ENCODE data around the gene SOS2. TPM values are rescaled to one million over a fixed set of nuclear protein-coding genes. Genes with fewer than 3 reads are reported as not detected.
"Not testable (repeated sequence)": the region's sequence is repeated elsewhere in the genome, so short reads cannot be mapped to it uniquely, and the experiment has no call there.

SOS2 gene
- total RNA-seq, 1 experiment from 2014 or later: 14.9 TPM

GRCh38 chr14:50173891-50174290, 57.5 kb downstream of the SOS2 start:
- DNase-seq: no peak
- TF ChIP-seq CTCF (conservative IDR thresholded peaks at IDR 0.05) (no peak), EZH2 (IDR thresholded peaks at IDR 0.05; ENCODE audit: low read depth) (no peak)
- H3K9me2 ChIP-seq (ENCODE audit: insufficient read depth): no peaks in the 10 kb centered on the region
- BruUV-seq (replicated peaks): no TSS peak
- ChIA-PET POLR2A (ENCODE audit: unreplicated experiment) (no interaction called here), CTCF (no interaction called here)
- no peak overlapping the region for H2AFZ ChIP-seq
- H3K27me3 ChIP-seq (ENCODE audit: insufficient read depth, low read depth): no peaks in the 10 kb centered on the region
- no peaks in the 10 kb centered on the region for H3K4me1 ChIP-seq (replicated peaks; ENCODE audit: insufficient read depth)
- no peaks in the 10 kb centered on the region for H3K79me2 ChIP-seq (ENCODE audit: low read depth)
- H4K20me1 ChIP-seq (ENCODE audit: insufficient read depth): no peaks in the 10 kb centered on the region
- no peak overlapping the region for H3K27ac ChIP-seq
- no peak overlapping the region for H3K4me2 ChIP-seq
- H3K4me3 ChIP-seq: no peak overlapping the region
- intact Hi-C loops (cut with micrococcal nuclease; ENCODE audit: unreplicated experiment): no loop called here
- H3K9me3 ChIP-seq (ENCODE audit: insufficient read depth, low read depth): no peaks in the 10 kb centered on the region
- no peaks in the 10 kb centered on the region for H3K36me3 ChIP-seq (ENCODE audit: low read depth)
- H3F3A ChIP-seq (ENCODE audit: insufficient read depth, low read depth): no peaks in the 10 kb centered on the region

DNA sequence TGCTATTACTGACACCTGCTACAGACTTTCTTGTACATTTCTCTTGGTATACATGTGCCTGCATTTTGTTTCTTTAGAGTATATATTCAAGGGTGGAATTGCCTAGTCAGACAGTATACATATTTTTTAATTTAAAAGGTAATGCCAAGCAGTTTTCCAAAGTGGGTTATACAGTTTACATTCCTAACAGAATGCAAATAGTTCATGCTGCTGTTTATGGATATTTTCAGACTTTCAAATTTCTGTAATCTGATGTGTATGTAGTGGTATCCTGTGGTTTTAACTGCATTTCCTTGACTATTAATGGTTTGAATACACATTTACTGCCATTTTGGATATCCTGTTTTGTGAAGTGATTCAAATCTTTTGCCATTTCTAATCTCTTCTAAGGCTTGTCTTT, 59.5 kb downstream of the SOS2 start:
- no peaks in the 10 kb centered on the region for H4K20me1 ChIP-seq (ENCODE audit: insufficient read depth)
- H3K9me2 ChIP-seq (ENCODE audit: insufficient read depth): no peaks in the 10 kb centered on the region
- no peak overlapping the region for H2AFZ ChIP-seq
- H3K27ac ChIP-seq: no peak overlapping the region
- H3F3A ChIP-seq (ENCODE audit: insufficient read depth, low read depth): no peaks in the 10 kb centered on the region
- no peaks in the 10 kb centered on the region for H3K9me3 ChIP-seq (ENCODE audit: insufficient read depth, low read depth)
- intact Hi-C loops (cut with micrococcal nuclease; ENCODE audit: unreplicated experiment): no loop called here
- no peaks in the 10 kb centered on the region for H3K27me3 ChIP-seq (ENCODE audit: insufficient read depth, low read depth)
- no peaks in the 10 kb centered on the region for H3K36me3 ChIP-seq (ENCODE audit: low read depth)
- DNase-seq: no peak
- H3K4me1 ChIP-seq (replicated peaks; ENCODE audit: insufficient read depth): no peaks in the 10 kb centered on the region
- H3K79me2 ChIP-seq (ENCODE audit: low read depth): no peaks in the 10 kb centered on the region
- CTCF ChIA-PET: no interaction called here
- H3K4me3 ChIP-seq: no peak overlapping the region
- POLR2A ChIA-PET (ENCODE audit: unreplicated experiment): no interaction called here
- H3K4me2 ChIP-seq: no peak overlapping the region
- TF ChIP-seq EZH2 (IDR thresholded peaks at IDR 0.05; ENCODE audit: low read depth) (no peak), CTCF (conservative IDR thresholded peaks at IDR 0.05) (no peak)
- BruUV-seq (replicated peaks): no TSS peak

DNA sequence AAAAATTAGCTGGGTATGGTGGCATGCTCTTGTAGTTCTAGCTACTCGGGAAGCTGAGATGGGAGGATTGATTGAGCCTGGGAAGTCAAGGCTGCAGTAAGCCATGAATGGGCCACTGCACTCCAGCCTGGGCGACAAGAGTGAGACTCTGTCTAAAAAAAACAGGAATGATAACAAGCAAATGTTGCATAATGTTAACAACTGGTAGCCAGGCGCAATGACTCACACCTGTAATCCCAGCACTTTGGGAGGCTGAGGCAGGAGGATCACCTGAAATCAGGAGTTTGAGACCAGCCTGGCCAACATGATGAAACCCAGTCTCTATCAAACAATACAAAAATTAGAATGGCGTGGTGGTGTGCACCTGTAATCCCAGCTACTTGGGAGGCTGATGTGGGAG, 64.0 kb downstream of the SOS2 start:
- H3K4me1 ChIP-seq (replicated peaks; ENCODE audit: insufficient read depth); H3K4me3 ChIP-seq; H3F3A ChIP-seq (ENCODE audit: insufficient read depth, low read depth); DNase-seq; H3K36me3 ChIP-seq (ENCODE audit: low read depth); intact Hi-C loops (cut with micrococcal nuclease; ENCODE audit: unreplicated experiment); H3K79me2 ChIP-seq (ENCODE audit: low read depth); H3K9me3 ChIP-seq (ENCODE audit: insufficient read depth, low read depth); H3K9me2 ChIP-seq (ENCODE audit: insufficient read depth); H3K27ac ChIP-seq; H3K4me2 ChIP-seq; H2AFZ ChIP-seq; POLR2A ChIA-PET (ENCODE audit: unreplicated experiment); BruUV-seq (replicated peaks); H3K27me3 ChIP-seq (ENCODE audit: insufficient read depth, low read depth); H4K20me1 ChIP-seq (ENCODE audit: insufficient read depth); CTCF ChIA-PET: not testable (repeated sequence)

- no peaks in the 10 kb centered on the region for H3K9me2 ChIP-seq (ENCODE audit: insufficient read depth)
- H3K4me1 ChIP-seq (replicated peaks; ENCODE audit: insufficient read depth): 0 out of 2 replicates have a peak, but pooled peaks cover 8% of the 10 kb centered on the region
- H3K4me3 ChIP-seq: no peak overlapping the region
- no peaks in the 10 kb centered on the region; the same call in 1 of the 2 replicates for H3F3A ChIP-seq (ENCODE audit: insufficient read depth, low read depth)
- no peak for TF ChIP-seq EZH2 (IDR thresholded peaks at IDR 0.05; ENCODE audit: low read depth)
- TF ChIP-seq CTCF (conservative IDR thresholded peaks at IDR 0.05): no peak
- CTCF ChIA-PET: interaction anchor here (1.1 kb wide), 1 partner anchor 304 kb away, joined by 4 read pairs; the partner anchor contains the start of gene NEMF
- no peaks in the 10 kb centered on the region for H3K9me3 ChIP-seq (ENCODE audit: insufficient read depth, low read depth)
- H2AFZ ChIP-seq: no peak overlapping the region
- BruUV-seq (replicated peaks): no TSS peak
- no peaks in the 10 kb centered on the region for H3K79me2 ChIP-seq (ENCODE audit: low read depth)
- DNase-seq: peak in 1 of 2 experiments; percentile 62
- H3K27me3 ChIP-seq (ENCODE audit: insufficient read depth, low read depth): no peaks in the 10 kb centered on the region
- POLR2A ChIA-PET (ENCODE audit: unreplicated experiment): interaction anchor here (0.6 to 0.7 kb wide), 2 partner anchors 51 to 544 kb away, joined by 3 to 4 read pairs; no protein-coding TSS in a partner anchor
- H3K4me2 ChIP-seq: no peak overlapping the region
- H3K36me3 ChIP-seq (ENCODE audit: low read depth): 0 out of 2 replicates have a peak, but pooled peaks cover 3% of the 10 kb centered on the region
- no peaks in the 10 kb centered on the region for H4K20me1 ChIP-seq (ENCODE audit: insufficient read depth)
- intact Hi-C loops (cut with micrococcal nuclease; ENCODE audit: unreplicated experiment): no loop called here
- no peak overlapping the region for H3K27ac ChIP-seq
Measured at GRCh38 chr14:50156111-50156510, 75.3 kb downstream of the SOS2 start.

Measured in PC-9 (cell line).